GM10266 (cell line): ENCODE data around the gene ETV3.

Experiments
- DNase-seq: peaks from one replicate; pipeline ENCODE4 v3.0.0; 2012; ENCODE audit errors: extremely low spot score
- TF ChIP-seq, protein P1 (sequence below): IDR thresholded peaks from 2 replicates; pipeline ENCODE4 v1.5.1; 2012; ENCODE audit warnings: mild to moderate bottlenecking, low read depth; ENCODE audit not compliant: control insufficient read depth, insufficient read depth; ENCODE audit errors: missing control alignments

ETV3 gene

DNA sequence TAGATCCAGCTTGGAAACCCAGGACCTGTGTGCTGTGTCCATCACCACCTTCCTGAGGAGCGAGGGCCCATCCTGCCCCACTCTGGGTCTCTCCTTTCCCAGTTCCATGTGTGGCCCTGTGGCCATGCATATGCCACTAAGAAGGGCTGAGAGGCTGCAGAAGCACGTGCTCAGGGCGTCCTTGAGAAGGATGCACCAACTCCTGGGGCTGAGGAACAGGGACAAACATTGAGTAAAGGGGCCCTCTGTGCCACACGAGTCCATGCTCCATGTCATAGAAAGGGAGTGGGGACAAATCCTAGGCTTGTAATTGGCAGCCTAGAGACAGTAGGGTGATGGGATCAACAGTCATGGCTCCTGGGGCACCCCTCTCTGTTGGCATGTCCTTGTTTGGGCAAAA is 47.0 kb downstream of the ETV3 start:
- DNase-seq = no peak
- TF ChIP-seq, protein P1, sequence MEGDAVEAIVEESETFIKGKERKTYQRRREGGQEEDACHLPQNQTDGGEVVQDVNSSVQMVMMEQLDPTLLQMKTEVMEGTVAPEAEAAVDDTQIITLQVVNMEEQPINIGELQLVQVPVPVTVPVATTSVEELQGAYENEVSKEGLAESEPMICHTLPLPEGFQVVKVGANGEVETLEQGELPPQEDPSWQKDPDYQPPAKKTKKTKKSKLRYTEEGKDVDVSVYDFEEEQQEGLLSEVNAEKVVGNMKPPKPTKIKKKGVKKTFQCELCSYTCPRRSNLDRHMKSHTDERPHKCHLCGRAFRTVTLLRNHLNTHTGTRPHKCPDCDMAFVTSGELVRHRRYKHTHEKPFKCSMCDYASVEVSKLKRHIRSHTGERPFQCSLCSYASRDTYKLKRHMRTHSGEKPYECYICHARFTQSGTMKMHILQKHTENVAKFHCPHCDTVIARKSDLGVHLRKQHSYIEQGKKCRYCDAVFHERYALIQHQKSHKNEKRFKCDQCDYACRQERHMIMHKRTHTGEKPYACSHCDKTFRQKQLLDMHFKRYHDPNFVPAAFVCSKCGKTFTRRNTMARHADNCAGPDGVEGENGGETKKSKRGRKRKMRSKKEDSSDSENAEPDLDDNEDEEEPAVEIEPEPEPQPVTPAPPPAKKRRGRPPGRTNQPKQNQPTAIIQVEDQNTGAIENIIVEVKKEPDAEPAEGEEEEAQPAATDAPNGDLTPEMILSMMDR = no peak

DNA sequence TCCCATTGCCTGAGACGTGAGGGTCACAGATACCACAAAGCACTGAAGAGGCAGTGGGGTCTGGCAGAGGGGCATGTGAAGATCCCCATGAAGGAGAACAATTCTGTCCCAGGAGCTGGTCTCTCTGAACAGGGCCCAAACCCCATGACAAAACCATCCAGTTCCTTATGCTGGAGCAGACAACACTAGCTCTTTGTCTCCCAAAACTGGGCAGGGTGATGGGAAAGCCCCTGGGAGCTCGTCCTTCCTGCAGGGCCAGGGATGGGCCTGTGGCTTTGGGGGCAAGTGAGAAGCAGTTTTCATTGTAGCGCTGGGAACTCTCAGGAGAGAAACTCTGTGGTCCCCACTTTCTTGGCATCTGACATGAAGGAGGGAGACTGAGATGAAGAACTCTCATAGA is 47.4 kb downstream of the ETV3 start:
- no peak for DNase-seq
- TF ChIP-seq, protein P1 = no peak

DNA sequence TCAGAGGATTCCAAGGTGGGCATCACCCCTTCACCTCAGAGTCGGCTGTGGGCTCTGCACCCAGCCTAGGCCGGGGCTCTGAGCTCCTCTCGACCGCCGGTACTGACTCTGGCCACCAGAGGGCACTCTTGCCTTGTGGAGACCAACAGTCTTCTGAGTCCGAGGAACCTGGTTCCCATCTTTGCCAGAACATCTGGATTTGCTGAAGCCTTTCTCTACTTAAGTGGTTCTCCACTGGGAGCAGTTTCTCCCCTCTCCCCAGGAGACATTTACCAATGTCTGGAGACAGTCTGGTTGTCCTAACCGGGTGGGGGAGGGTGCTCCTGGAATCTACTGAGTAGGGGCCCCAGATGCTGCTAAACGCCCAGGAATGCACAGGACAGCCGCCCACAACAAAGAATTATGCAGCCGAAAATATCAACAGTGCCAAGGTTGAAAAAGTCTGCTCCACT is 48.0 kb downstream of the ETV3 start:
- TF ChIP-seq, protein P1 = peak; percentile 96
- peak; percentile 85 for DNase-seq

DNA sequence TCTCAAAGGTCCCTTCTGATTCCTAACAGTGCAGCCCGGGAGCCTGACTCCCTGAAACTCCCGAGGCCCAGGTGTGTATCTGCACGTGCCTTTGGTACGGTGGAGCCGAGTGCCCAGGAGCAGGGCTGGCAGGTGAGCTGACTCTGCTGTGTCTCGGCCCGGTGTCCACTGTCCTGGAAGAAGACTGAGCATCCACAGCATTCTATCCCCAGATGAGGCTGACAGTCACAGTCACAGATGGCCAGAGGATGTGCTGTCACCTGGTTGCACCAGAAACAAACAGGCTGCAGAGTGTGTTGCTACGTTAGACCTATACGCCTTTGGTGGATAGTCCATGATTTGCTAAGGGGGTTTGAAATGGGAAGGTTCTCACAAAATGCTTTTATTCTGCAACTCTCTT is 48.4 kb downstream of the ETV3 start:
- DNase-seq = no peak
- TF ChIP-seq, protein P1 = peak; percentile 3

DNA sequence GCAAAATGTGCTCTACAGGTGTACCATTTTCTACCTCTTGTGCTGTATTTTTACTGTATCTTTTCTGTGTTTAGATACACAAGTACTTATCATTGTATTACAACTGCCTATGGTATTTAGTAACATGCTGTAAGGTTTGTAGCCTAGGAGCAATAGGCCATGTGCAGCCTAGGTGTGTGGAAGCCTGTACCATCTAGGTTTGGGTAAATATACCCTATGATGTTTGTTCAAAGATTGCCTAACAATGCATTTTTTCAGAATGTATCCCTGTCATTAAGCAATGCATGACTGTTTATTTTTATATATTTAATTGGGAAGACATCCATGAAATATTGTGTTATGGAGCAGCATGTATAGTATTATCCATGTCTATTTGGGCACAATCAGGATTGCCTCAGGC is 49.6 kb downstream of the ETV3 start:
- TF ChIP-seq, protein P1 = no peak
- DNase-seq = no peak

DNA sequence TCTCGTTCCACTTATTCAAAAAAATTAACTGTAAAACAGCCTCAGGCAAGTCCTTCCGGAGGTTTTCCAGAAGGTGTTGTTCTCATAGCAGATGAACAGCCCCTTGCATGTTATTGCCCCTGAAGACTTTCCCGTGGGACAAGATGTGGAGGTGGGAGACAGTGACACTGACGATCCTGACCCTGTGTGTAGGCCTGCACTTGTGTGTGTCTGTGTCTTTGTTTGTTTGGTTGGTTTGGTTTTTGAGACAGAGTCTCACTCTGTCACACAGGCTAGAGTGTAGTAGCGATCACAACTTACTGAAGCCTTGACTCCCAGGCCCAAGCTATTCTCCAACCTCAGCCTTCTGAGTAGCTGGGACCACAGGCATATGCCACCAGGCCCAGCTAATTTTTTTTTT is 51.2 kb downstream of the ETV3 start:
- no peak for DNase-seq
- TF ChIP-seq, protein P1 = no peak

DNA sequence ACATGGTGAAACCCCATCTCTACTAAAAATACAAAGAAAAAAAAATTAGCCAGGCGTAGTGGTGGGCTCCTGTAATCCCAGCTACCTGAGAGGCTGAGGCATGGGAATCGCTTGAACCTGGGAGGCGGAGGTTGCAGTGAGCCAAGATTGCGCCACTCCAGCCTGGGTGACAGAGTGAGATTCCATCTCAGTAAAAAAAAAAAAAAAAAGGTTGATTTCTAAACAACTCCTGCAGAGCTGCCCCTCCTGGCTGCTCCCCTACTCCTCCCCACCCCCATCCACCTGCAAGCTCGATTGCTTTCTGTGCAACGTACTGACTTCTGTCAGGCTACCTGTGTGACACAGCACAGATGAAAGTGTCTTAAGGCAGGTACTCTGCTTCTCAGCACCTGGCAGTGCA is 51.9 kb downstream of the ETV3 start:
- TF ChIP-seq, protein P1 = no peak
- DNase-seq = no peak
